Sigmoid colon (tissue), 7 donors: ENCODE measurements around the gene GBX2. TPM values are rescaled to one million over a fixed set of nuclear protein-coding genes. Genes with fewer than 3 reads are reported as not detected.

Experiments
- DNase-seq: peaks from one replicate; pipeline ENCODE4 v3.0.0-alpha.2; 2019
- H3K27ac ChIP-seq, 4 donors: fragments of 200-600 bp; sonication (generic); one replicate each; pipeline ENCODE4 v1.5.1; 2016 to 2019; ENCODE audit warnings: mild to moderate bottlenecking in 1 of 4
- H3K27me3 ChIP-seq, 3 donors: fragments of 200-600 bp; sonication (generic); one replicate each; pipeline ENCODE4 v1.5.1; 2019; ENCODE audit warnings: mild to moderate bottlenecking in 1 of 3
- H3K36me3 ChIP-seq, 4 donors: fragments of 200-600 bp; sonication (generic); one replicate each; pipeline ENCODE4 v1.5.1; 2016 to 2019
- H3K4me1 ChIP-seq, 4 donors: fragments of 200-600 bp; sonication (generic); one replicate each; pipeline ENCODE4 v1.5.1; 2017 to 2019
- H3K4me3 ChIP-seq, 4 donors: fragments of 200-600 bp; sonication (generic); one replicate each; pipeline ENCODE4 v1.5.1; 2017 to 2019; ENCODE audit warnings: mild to moderate bottlenecking in 2 of 4, moderate library complexity in 1 of 4
- H3K9me3 ChIP-seq, 4 donors: fragments of 200-600 bp in 3 of 4; sonication (generic) in 3 of 4; one replicate each; pipeline versions ENCODE4 v1.5.1 to v1.6.1; 2013 to 2019
- CTCF ChIP-seq, 4 experiments: fragments of 450-650 bp in 3 of 4; fragments of 200-600 bp in 1 of 4; IDR thresholded peaks; one replicate each; pipeline ENCODE4 v1.5.1; 2016 to 2019; ENCODE audit warnings: antibody characterized with exemption in 4 of 4, mild to moderate bottlenecking in 3 of 4, moderate library complexity in 2 of 4
- EP300 ChIP-seq, 4 donors: sonication (generic); formaldehyde crosslinking; IDR thresholded peaks; one replicate each; pipeline ENCODE4 v1.6.1; 2017; ENCODE audit warnings: antibody characterized with exemption in 4 of 4
- POLR2A ChIP-seq, 2 donors: fragments of 450-650 bp; IDR thresholded peaks; one replicate each; pipeline ENCODE4 v1.6.1; 2016; ENCODE audit warnings: antibody characterized with exemption in 2 of 2, mild to moderate bottlenecking in 2 of 2, moderate library complexity in 2 of 2
- POLR2AphosphoS5 ChIP-seq, 4 donors: sonication (generic); formaldehyde crosslinking; IDR thresholded peaks; one replicate each; pipeline ENCODE4 v1.6.1; 2017; ENCODE audit warnings: antibody characterized with exemption in 4 of 4
- WGBS, 2 donors: extraction: QIAGEN DNeasy Blood & Tissue Kit; methylation state at CpG; one replicate each; pipeline ENCODE4 v1.1.7; 2013; 5-methylcytosine and 5-hydroxymethylcytosine counted together
- intact Hi-C: fragments of 100-400 bp; cut with DNase I; formaldehyde crosslinking; loops from one replicate; pipeline ENCODE4 v1.15.1; 2023
- polyA plus RNA-seq, 3 donors: library from polyadenylated mRNA; stranded (reverse); fragments of 200-250 nt; gene quantifications; one replicate each; pipeline ENCODE4 v1.2.3, GENCODE V29; 2013
- total RNA-seq, 4 donors: library from RNA; depleted of rRNA; stranded (reverse); fragments of >200 nt; gene quantifications; one replicate each; pipeline ENCODE4 v1.1.0, GENCODE V29; 2016
- donor health status: healthy with polysubstance abuse.
- donor health status: Bipolar disorder and iron deficiency.
- donor health status: healthy.

GBX2 gene
- total and polyA plus RNA-seq, 7 donors, result not detected

GRCh38 chr2:236121546-236121945 is 46.6 kb downstream of the GBX2 start:
- Histone ChIP-seq H3K27me3 (no peaks in the 10 kb centered on the region), H3K36me3 (peaks cover 0 to 51% (median 10%) of the 10 kb centered on the region in 4 donors), H3K27ac (no peak overlapping the region), H3K4me3 (no peak overlapping the region), H3K4me1 (no peaks in the 10 kb centered on the region), H3K9me3 (no peaks in the 10 kb centered on the region)
- no peak for DNase-seq
- intact Hi-C loops, result no loop called here
- TF ChIP-seq EP300 (IDR thresholded peaks at IDR 0.05) (no peak), POLR2A (IDR thresholded peaks at IDR 0.05) (no peak), POLR2AphosphoS5 (IDR thresholded peaks at IDR 0.05) (no peak), CTCF (IDR thresholded peaks at IDR 0.05) (no peak)
- WGBS, 2 donors, result 96 to 97% methylated on average over 7 of the region's 7 CpGs

- intact Hi-C loops, result no loop called here
- Histone ChIP-seq H3K27me3 (no peaks in the 10 kb centered on the region), H3K4me1 (no peaks in the 10 kb centered on the region), H3K27ac (no peak overlapping the region), H3K9me3 (no peaks in the 10 kb centered on the region), H3K4me3 (no peak overlapping the region), H3K36me3 (peaks cover 0 to 44% (median 10%) of the 10 kb centered on the region in 4 donors)
- no peak for TF ChIP-seq POLR2AphosphoS5 (IDR thresholded peaks at IDR 0.05)
- no peak for TF ChIP-seq CTCF (IDR thresholded peaks at IDR 0.05)
- no peak for TF ChIP-seq EP300 (IDR thresholded peaks at IDR 0.05)
- TF ChIP-seq POLR2A (IDR thresholded peaks at IDR 0.05), result no peak
- WGBS, 2 donors, result 81 to 95% methylated on average over 5 of the region's 5 CpGs
- no peak for DNase-seq
Observed at GRCh38 chr2:236120829-236121228, 47.4 kb downstream of the GBX2 start.

- 88 to 95% methylated on average over 29 of the region's 29 CpGs for WGBS, 2 donors
- Histone ChIP-seq H3K27ac (no peak overlapping the region), H3K4me1 (no peaks in the 10 kb centered on the region), H3K4me3 (no peak overlapping the region), H3K36me3 (peaks cover 0 to 37% (median 10%) of the 10 kb centered on the region in 4 donors), H3K9me3 (no peaks in the 10 kb centered on the region), H3K27me3 (no peaks in the 10 kb centered on the region)
- no peak for DNase-seq
- TF ChIP-seq POLR2AphosphoS5 (IDR thresholded peaks at IDR 0.05) (no peak), POLR2A (IDR thresholded peaks at IDR 0.05) (no peak), CTCF (IDR thresholded peaks at IDR 0.05) (no peak), EP300 (IDR thresholded peaks at IDR 0.05) (no peak)
- intact Hi-C loops, result no loop called here
Observed at GRCh38 chr2:236120141-236120601, 48.0 kb downstream of the GBX2 start.

GRCh38 chr2:236119476-236119875 is 48.7 kb downstream of the GBX2 start:
- Histone ChIP-seq H3K27me3 (no peaks in the 10 kb centered on the region), H3K9me3 (no peaks in the 10 kb centered on the region), H3K27ac (no peak overlapping the region), H3K4me3 (no peak overlapping the region), H3K36me3 (peaks cover 0 to 31% (median 6%) of the 10 kb centered on the region in 4 donors), H3K4me1 (no peaks in the 10 kb centered on the region)
- WGBS, 2 donors, result 88 to 94% methylated on average over 13 of the region's 13 CpGs
- no peak for DNase-seq
- TF ChIP-seq POLR2A (IDR thresholded peaks at IDR 0.05) (no peak), EP300 (IDR thresholded peaks at IDR 0.05) (no peak), CTCF (IDR thresholded peaks at IDR 0.05) (no peak), POLR2AphosphoS5 (IDR thresholded peaks at IDR 0.05) (no peak)
- intact Hi-C loops, result no loop called here

- intact Hi-C loops, result no loop called here
- H3K9me3 ChIP-seq, result no peaks in the 10 kb centered on the region
- no peak for DNase-seq
- H3K4me3 ChIP-seq, result no peak overlapping the region
- WGBS, 2 donors, result 84 to 95% methylated on average over 4 of the region's 4 CpGs
- no peaks in the 10 kb centered on the region for H3K4me1 ChIP-seq
- peaks cover 0 to 26% (median 2%) of the 10 kb centered on the region in 4 donors for H3K36me3 ChIP-seq
- no peaks in the 10 kb centered on the region for H3K27me3 ChIP-seq
- no peak overlapping the region for H3K27ac ChIP-seq
- TF ChIP-seq CTCF (IDR thresholded peaks at IDR 0.05), result no peak
Observed at GRCh38 chr2:236119003-236119402, 49.2 kb downstream of the GBX2 start.
